ENCODE results near the gene KAZALD1. TPM values are rescaled to one million over a fixed set of nuclear protein-coding genes. Genes with fewer than 3 reads are reported as not detected.
A peak's percentile ranks its signal among the peaks of the same experiment; 100 is the strongest.

Gene KAZALD1
- total and polyA plus RNA-seq, 7 donors: 0.49 to 40.2 (median 3.9) TPM

- intact Hi-C loops (cut with DNase I): no loop called here
- Histone ChIP-seq H3K9me3 (no peaks in the 10 kb centered on the region), H3K27ac (no peak overlapping the region), H3K4me3 (no peak overlapping the region), H3K27me3 (peaks cover 0 to 18% (median 6%) of the 10 kb centered on the region in 3 donors), H3K36me3 (no peaks in the 10 kb centered on the region), H3K4me1 (peaks cover 0 to 13% (median 11%) of the 10 kb centered on the region in 4 donors)
- TF ChIP-seq EP300 (IDR thresholded peaks at IDR 0.05): no peak
- peak in 3 of 4 experiments; percentile 23 to 61 (median 39) for TF ChIP-seq CTCF (IDR thresholded peaks at IDR 0.05)
- TF ChIP-seq POLR2A (IDR thresholded peaks at IDR 0.05): no peak
- WGBS, 2 donors: 25 to 26% methylated on average over 45 of the region's 45 CpGs
- no peak for DNase-seq
Observed at GRCh38 chr10:101018600-101019439, 43.0 kb upstream of the KAZALD1 start.

- WGBS, 2 donors: 43 to 55% methylated on average over 2 of the region's 2 CpGs
- DNase-seq: no peak
- intact Hi-C loops (cut with DNase I): no loop called here
- Histone ChIP-seq H3K27ac (no peak overlapping the region), H3K36me3 (no peaks in the 10 kb centered on the region), H3K4me1 (peaks cover 0 to 8% (median 7%) of the 10 kb centered on the region in 4 donors), H3K4me3 (no peak overlapping the region), H3K27me3 (peaks cover 0 to 18% (median 6%) of the 10 kb centered on the region in 3 donors), H3K9me3 (no peaks in the 10 kb centered on the region)
- TF ChIP-seq CTCF (IDR thresholded peaks at IDR 0.05) (no peak), EP300 (IDR thresholded peaks at IDR 0.05) (no peak), POLR2AphosphoS5 (IDR thresholded peaks at IDR 0.05) (no peak), POLR2A (IDR thresholded peaks at IDR 0.05) (no peak)
Observed at GRCh38 chr10:101019440-101019703, 42.4 kb upstream of the KAZALD1 start.

- no peak for DNase-seq
- intact Hi-C loops (cut with DNase I): no loop called here
- Histone ChIP-seq H3K4me1 (peaks cover 0 to 8% (median 6%) of the 10 kb centered on the region in 4 donors), H3K36me3 (no peaks in the 10 kb centered on the region), H3K27ac (no peak overlapping the region), H3K4me3 (no peak overlapping the region), H3K27me3 (peaks cover 0 to 18% (median 4%) of the 10 kb centered on the region in 3 donors), H3K9me3 (no peaks in the 10 kb centered on the region)
- 88 to 89% methylated on average over 10 of the region's 10 CpGs for WGBS, 2 donors
- TF ChIP-seq POLR2A (IDR thresholded peaks at IDR 0.05): no peak
- no peak for TF ChIP-seq EP300 (IDR thresholded peaks at IDR 0.05)
- TF ChIP-seq CTCF (IDR thresholded peaks at IDR 0.05): no peak
- no peak for TF ChIP-seq POLR2AphosphoS5 (IDR thresholded peaks at IDR 0.05)
Observed at GRCh38 chr10:101020427-101021075, 41.2 kb upstream of the KAZALD1 start.

- no peak for TF ChIP-seq POLR2AphosphoS5 (IDR thresholded peaks at IDR 0.05)
- TF ChIP-seq CTCF (IDR thresholded peaks at IDR 0.05): no peak
- TF ChIP-seq POLR2A (IDR thresholded peaks at IDR 0.05): no peak
- no peak for TF ChIP-seq EP300 (IDR thresholded peaks at IDR 0.05)
- intact Hi-C loops (cut with DNase I): no loop called here
- DNase-seq: no peak
- H3K27me3 ChIP-seq: peaks cover 0 to 16% (median 0%) of the 10 kb centered on the region in 3 donors
- H3K9me3 ChIP-seq: no peaks in the 10 kb centered on the region
- no peak overlapping the region for H3K27ac ChIP-seq
- H3K36me3 ChIP-seq: no peaks in the 10 kb centered on the region
- peaks cover 0 to 8% (median 6%) of the 10 kb centered on the region in 4 donors for H3K4me1 ChIP-seq
- H3K4me3 ChIP-seq: no peak overlapping the region
- 88% methylated on average over 4 of the region's 4 CpGs for whole genome bisulfite sequencing, 2 donors
Observed at GRCh38 chr10:101021239-101021638, 40.5 kb upstream of the KAZALD1 start.

All from sigmoid colon (tissue), 7 donors.